GM12878 (cell line): ENCODE measurements around the gene ME1. TPM values are rescaled to one million over a fixed set of nuclear protein-coding genes. Genes with fewer than 3 reads are reported as not detected.

Source experiments
- ATAC-seq: fragments of 200-7000 bp; cut with Tn5 transposase; 3 replicates; pipeline ENCODE4 v1.9.1; 2020; ENCODE audit warnings: mild to moderate bottlenecking, moderate library complexity
- BruUV-seq: library from RNA; stranded (reverse); fragments of 400-500 nt; replicated peaks from 2 replicates; lab custom pipeline; 2021; lab: Mats Ljungman, UMichigan
- CTCF ChIA-PET: fragments of 300-600 bp; sonication (Branson Sonifier 250); formaldehyde crosslinking; extraction: SDS; loops from one replicate; lab custom pipeline; 2021; ENCODE audit warnings: inconsistent platforms; lab: Yijun Ruan, JAX
- POLR2A ChIA-PET: fragments of 350-600 bp; formaldehyde crosslinking; extraction: SDS; loops from one replicate; lab custom pipeline; 2021; ENCODE audit warnings: inconsistent platforms; lab: Charles Lee
- RAD21 ChIA-PET: fragments of 300-600 bp; sonication (Branson Sonifier 250); formaldehyde crosslinking; loops from one replicate; lab custom pipeline; 2023; ENCODE audit warnings: antibody characterized with exemption; ENCODE audit not compliant: unreplicated experiment; lab: Charles Lee
- SMC1A ChIA-PET: fragments of 300-600 bp; sonication (Branson Sonifier 250); formaldehyde crosslinking; loops from one replicate; lab custom pipeline; 2023; ENCODE audit not compliant: unreplicated experiment, uncharacterized antibody; lab: Charles Lee
- DNase-seq: peaks from one replicate; pipeline ENCODE4 v3.0.0-alpha.2; 2011; ENCODE audit warnings: low read depth, low spot score
- FAIRE-seq: peaks from 3 replicates; lab custom pipeline; 2011; peaks lifted over from hg19 to GRCh38; lab: Jason Lieb, UNC
- H2AFZ ChIP-seq: 2 replicates; pipeline ENCODE4 v1.6.0; 2011; ENCODE audit warnings: low read depth, low read length, control low read depth; ENCODE audit not compliant: control insufficient read depth
- H3K27ac ChIP-seq: 2 replicates; pipeline ENCODE4 v1.5.1; 2011; ENCODE audit warnings: control low read depth; ENCODE audit not compliant: control insufficient read depth, insufficient read depth
- H3K27me3 ChIP-seq, 2 experiments: replicated peaks in 1 of 2; 2 replicates each; pipeline versions ENCODE4 v1.6.0 to v1.6.1; 2011; ENCODE audit warnings: low read length in 1 of 2; ENCODE audit not compliant: control insufficient read depth in 2 of 2, insufficient read depth in 2 of 2
- H3K36me3 ChIP-seq, 2 experiments: 2 replicates each; pipeline ENCODE4 v1.5.1; 2011; ENCODE audit warnings: low read length in 1 of 2; ENCODE audit not compliant: control insufficient read depth in 2 of 2, insufficient read depth in 2 of 2
- H3K4me1 ChIP-seq: 2 replicates; pipeline ENCODE4 v1.6.1; 2011; ENCODE audit warnings: mild to moderate bottlenecking, low read length, moderate library complexity, mixed read lengths; ENCODE audit not compliant: control insufficient read depth, insufficient read depth
- H3K4me2 ChIP-seq: 2 replicates; pipeline ENCODE4 v1.6.0; 2011; ENCODE audit warnings: control low read depth; ENCODE audit not compliant: control insufficient read depth, insufficient read depth
- H3K4me3 ChIP-seq: fragments of 200-600 bp; sonication (generic); 2 replicates; pipeline ENCODE4 v1.5.1; 2016
- H3K79me2 ChIP-seq: 2 replicates; pipeline ENCODE4 v1.6.0; 2011; ENCODE audit warnings: low read length; ENCODE audit not compliant: control insufficient read depth, insufficient read depth
- H3K9ac ChIP-seq: 2 replicates; pipeline ENCODE4 v1.8.0; 2011; ENCODE audit warnings: low read length, control low read depth, mixed read lengths; ENCODE audit not compliant: control insufficient read depth, insufficient read depth
- H3K9me3 ChIP-seq: replicated peaks from 3 replicates; pipeline ENCODE4 v1.5.1; 2011; ENCODE audit warnings: mild to moderate bottlenecking, low read length; ENCODE audit not compliant: control insufficient read depth, insufficient read depth
- H4K20me1 ChIP-seq: 2 replicates; pipeline ENCODE4 v1.6.0; 2011; ENCODE audit not compliant: control insufficient read depth, insufficient read depth
- ATF3 ChIP-seq: IDR thresholded peaks from 2 replicates; pipeline ENCODE4 v1.6.1; 2011; ENCODE audit warnings: low read depth, mild to moderate bottlenecking, low read length, moderate library complexity, borderline replicate concordance; ENCODE audit errors: extremely low read depth
- POLR2A ChIP-seq: IDR thresholded peaks from 2 replicates; pipeline ENCODE4 v1.6.1; 2011; ENCODE audit warnings: low read depth, mild to moderate bottlenecking, low read length
- WGBS: methylation state at CpG from one replicate; pipeline ENCODE4 v1.1.6; 2016; ENCODE audit warnings: low lambda C conversion rate; ENCODE audit not compliant: insufficient replicate concordance, insufficient coverage; ENCODE audit errors: missing lambda C conversion rate; 5-methylcytosine and 5-hydroxymethylcytosine counted together
- in situ Hi-C: fragments of 300-500 bp; cut with MboI; formaldehyde crosslinking; loops from 9 replicates; pipeline ENCODE4 v1.14.3; 2018; ENCODE audit warnings: mixed read lengths
- intact Hi-C: fragments of 100-400 bp; cut with micrococcal nuclease; formaldehyde crosslinking; loops from one replicate; pipeline ENCODE4 v1.14.2; 2022; ENCODE audit not compliant: unreplicated experiment
- polyA plus RNA-seq, 11 experiments: library from polyadenylated mRNA; depleted of rRNA in 4 of 11; unstranded in 6 of 11; stranded (reverse) in 5 of 11; fragments of >200 nt; fragmentation: Nextera tagmentation in 4 of 11; fragmentation: Illumina TruSeq in 1 of 11; extraction: Ambion mirVana in 4 of 11; extraction: Trizol in 1 of 11; gene quantifications; 1 replicate in 1 of 11; 2 replicates in 10 of 11; pipeline versions ENCODE4 v1.2.1 to v1.2.3, GENCODE V29; 2011 to 2016; ENCODE audit warnings: inconsistent platforms in 2 of 11, missing spikeins in 2 of 11, low read depth in 1 of 11
- total RNA-seq, 4 experiments: library from RNA; depleted of rRNA in 3 of 4; stranded (reverse); fragments of >200 nt in 3 of 4; fragmentation: Illumina TruSeq in 1 of 4; extraction: Trizol in 1 of 4; gene quantifications; 2 replicates each; pipeline versions ENCODE4 v1.2.1 to v1.2.3, GENCODE V29; 2013 to 2021
- TF ChIP-seq, protein P1 (sequence below): fragments of 450-650 bp; IDR thresholded peaks from 2 replicates; pipeline ENCODE4 v1.6.1; 2017; ENCODE audit warnings: antibody characterized with exemption, mild to moderate bottlenecking, moderate library complexity
- TF ChIP-seq, protein P2 (sequence below): fragments of 450-650 bp; IDR thresholded peaks from 2 replicates; pipeline ENCODE4 v1.6.1; 2018; ENCODE audit warnings: borderline replicate concordance, mild to moderate bottlenecking; ENCODE audit not compliant: partially characterized antibody

ME1 gene
- total and polyA plus RNA-seq, 10 of the 15 experiments (the other 5 are each of a cell fraction or from before 2014, with no cell fraction given), result 3.6 to 11.8 (median 8.4) TPM

DNA sequence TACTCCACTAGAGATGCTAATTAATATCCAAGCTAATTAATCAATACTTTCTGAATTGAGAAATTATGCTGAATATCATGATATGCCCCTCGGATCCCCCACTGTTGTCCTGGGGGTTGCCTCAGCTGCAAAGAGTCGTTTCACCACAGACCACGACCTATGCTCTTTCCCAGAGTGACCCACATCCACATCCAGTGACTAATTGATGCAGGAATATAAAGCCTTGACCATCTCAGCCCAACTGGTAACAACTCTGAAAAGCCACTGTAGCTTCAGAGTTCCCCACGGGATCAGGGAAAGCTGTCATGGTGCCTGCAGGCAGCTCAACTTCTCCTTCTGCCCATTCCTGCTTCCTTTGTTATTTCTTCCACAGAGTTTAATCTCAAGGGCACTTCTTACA, 120.8 kb downstream of the ME1 start:
- Histone ChIP-seq H3K4me1 (no peaks in the 10 kb centered on the region), H4K20me1 (no peaks in the 10 kb centered on the region), H3K27ac (no peak overlapping the region), H3K4me2 (no peak overlapping the region), H3K79me2 (no peaks in the 10 kb centered on the region), H3K36me3 (no peaks in the 10 kb centered on the region), H3K27me3 (no peaks in the 10 kb centered on the region), H2AFZ (no peak overlapping the region), H3K9ac (no peak overlapping the region), H3K9me3 (no peaks in the 10 kb centered on the region), H3K4me3 (no peak overlapping the region)
- DNase-seq (no peak), FAIRE-seq (no peak), ATAC-seq (no peak)
- 19% methylated on average over 4 of the region's 4 CpGs for WGBS
- intact Hi-C loops, result no loop called here
- ChIA-PET SMC1A (interaction anchor here (0.9 to 1.6 kb wide), 4 partner anchors 10 to 245 kb away, joined by 3 to 4 read pairs (median 3); no protein-coding TSS in a partner anchor), POLR2A (no interaction called here), RAD21 (no interaction called here), CTCF (interaction anchor here (1.2 to 2.2 kb wide), 3 partner anchors 33 to 108 kb away, joined by 3 to 4 read pairs (median 4); no protein-coding TSS in a partner anchor)
- no peak for TF ChIP-seq POLR2A
- no peak for TF ChIP-seq ATF3
- TF ChIP-seq, protein P1, sequence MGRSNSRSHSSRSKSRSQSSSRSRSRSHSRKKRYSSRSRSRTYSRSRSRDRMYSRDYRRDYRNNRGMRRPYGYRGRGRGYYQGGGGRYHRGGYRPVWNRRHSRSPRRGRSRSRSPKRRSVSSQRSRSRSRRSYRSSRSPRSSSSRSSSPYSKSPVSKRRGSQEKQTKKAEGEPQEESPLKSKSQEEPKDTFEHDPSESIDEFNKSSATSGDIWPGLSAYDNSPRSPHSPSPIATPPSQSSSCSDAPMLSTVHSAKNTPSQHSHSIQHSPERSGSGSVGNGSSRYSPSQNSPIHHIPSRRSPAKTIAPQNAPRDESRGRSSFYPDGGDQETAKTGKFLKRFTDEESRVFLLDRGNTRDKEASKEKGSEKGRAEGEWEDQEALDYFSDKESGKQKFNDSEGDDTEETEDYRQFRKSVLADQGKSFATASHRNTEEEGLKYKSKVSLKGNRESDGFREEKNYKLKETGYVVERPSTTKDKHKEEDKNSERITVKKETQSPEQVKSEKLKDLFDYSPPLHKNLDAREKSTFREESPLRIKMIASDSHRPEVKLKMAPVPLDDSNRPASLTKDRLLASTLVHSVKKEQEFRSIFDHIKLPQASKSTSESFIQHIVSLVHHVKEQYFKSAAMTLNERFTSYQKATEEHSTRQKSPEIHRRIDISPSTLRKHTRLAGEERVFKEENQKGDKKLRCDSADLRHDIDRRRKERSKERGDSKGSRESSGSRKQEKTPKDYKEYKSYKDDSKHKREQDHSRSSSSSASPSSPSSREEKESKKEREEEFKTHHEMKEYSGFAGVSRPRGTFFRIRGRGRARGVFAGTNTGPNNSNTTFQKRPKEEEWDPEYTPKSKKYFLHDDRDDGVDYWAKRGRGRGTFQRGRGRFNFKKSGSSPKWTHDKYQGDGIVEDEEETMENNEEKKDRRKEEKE, result no peak
- TF ChIP-seq, protein P2, sequence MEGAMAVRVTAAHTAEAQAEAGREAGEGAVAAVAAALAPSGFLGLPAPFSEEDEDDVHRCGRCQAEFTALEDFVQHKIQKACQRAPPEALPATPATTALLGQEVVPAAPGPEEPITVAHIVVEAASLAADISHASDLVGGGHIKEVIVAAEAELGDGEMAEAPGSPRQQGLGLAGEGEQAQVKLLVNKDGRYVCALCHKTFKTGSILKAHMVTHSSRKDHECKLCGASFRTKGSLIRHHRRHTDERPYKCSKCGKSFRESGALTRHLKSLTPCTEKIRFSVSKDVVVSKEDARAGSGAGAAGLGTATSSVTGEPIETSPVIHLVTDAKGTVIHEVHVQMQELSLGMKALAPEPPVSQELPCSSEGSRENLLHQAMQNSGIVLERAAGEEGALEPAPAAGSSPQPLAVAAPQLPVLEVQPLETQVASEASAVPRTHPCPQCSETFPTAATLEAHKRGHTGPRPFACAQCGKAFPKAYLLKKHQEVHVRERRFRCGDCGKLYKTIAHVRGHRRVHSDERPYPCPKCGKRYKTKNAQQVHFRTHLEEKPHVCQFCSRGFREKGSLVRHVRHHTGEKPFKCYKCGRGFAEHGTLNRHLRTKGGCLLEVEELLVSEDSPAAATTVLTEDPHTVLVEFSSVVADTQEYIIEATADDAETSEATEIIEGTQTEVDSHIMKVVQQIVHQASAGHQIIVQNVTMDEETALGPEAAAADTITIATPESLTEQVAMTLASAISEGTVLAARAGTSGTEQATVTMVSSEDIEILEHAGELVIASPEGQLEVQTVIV, result no peak
- BruUV-seq, result no TSS peak
- in situ Hi-C loops, result no loop called here
